ENCODE data around the gene SLC46A1.

GRCh38 chr17:28364665-28365363 is 41.2 kb downstream of the SLC46A1 start, which contains the start of gene SEBOX:
- TF ChIP-seq CTCF (IDR thresholded peaks at IDR 0.05) = no peak
- no peak for TF ChIP-seq POLR2A (IDR thresholded peaks at IDR 0.05)

Data from uterus (tissue), 2 donors.